ENCODE data around the gene OSBPL6. TPM values are rescaled to one million over a fixed set of nuclear protein-coding genes. Genes with fewer than 3 reads are reported as not detected.
"Not testable (repeated sequence)": the region's sequence is repeated elsewhere in the genome, so short reads cannot be mapped to it uniquely, and the experiment has no call there.

The OSBPL6 gene
- polyA plus RNA-seq, 1 donor from 2014 or later, result 12.8 TPM

DNA sequence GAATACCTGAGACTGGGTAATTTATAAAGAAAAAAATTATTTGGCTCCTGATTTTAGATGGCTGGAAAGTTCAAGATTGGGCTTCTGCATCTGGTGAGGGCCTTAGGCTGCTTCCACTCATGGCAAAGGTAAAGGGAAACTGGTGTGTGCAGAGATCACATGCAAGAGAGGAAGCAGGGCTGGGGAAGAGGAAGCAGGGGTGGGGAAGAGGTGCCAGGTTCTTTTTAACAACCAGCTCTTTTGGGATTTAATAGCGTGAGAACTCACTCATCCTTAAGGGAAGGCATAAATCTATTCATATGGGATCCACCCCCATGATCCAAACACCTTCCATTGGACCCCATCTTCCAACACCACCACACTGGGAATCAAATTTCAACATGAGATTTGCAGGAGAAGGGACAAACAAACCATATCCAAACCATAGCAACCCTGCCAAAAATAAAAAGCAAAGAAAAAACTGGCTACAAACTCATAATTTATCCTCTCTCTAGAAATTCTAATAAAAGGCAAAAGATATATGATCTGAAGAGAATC is 226.2 kb downstream of the OSBPL6 start:
- H3F3A ChIP-seq (ENCODE audit: insufficient read depth, low read length, poor library complexity, severe bottlenecking), result no peaks in the 10 kb centered on the region
- no peaks in the 10 kb centered on the region for H3K9me3 ChIP-seq (ENCODE audit: low read length)
- no peaks in the 10 kb centered on the region for H3K9me2 ChIP-seq (ENCODE audit: insufficient read depth, low read length)
- no peak overlapping the region for H2AFZ ChIP-seq (ENCODE audit: low read depth, low read length)
- no peaks in the 10 kb centered on the region for H3K36me3 ChIP-seq (ENCODE audit: insufficient read depth, low read length)
- H4K20me1 ChIP-seq (ENCODE audit: insufficient read depth), result no peaks in the 10 kb centered on the region
- TF ChIP-seq TAF1 (IDR thresholded peaks at IDR 0.05; ENCODE audit: low read depth) (no peak), RAD21 (conservative IDR thresholded peaks at IDR 0.05) (no peak), SMC3 (conservative IDR thresholded peaks at IDR 0.05; ENCODE audit: poor library complexity) (no peak)
- TF ChIP-seq, protein P1, sequence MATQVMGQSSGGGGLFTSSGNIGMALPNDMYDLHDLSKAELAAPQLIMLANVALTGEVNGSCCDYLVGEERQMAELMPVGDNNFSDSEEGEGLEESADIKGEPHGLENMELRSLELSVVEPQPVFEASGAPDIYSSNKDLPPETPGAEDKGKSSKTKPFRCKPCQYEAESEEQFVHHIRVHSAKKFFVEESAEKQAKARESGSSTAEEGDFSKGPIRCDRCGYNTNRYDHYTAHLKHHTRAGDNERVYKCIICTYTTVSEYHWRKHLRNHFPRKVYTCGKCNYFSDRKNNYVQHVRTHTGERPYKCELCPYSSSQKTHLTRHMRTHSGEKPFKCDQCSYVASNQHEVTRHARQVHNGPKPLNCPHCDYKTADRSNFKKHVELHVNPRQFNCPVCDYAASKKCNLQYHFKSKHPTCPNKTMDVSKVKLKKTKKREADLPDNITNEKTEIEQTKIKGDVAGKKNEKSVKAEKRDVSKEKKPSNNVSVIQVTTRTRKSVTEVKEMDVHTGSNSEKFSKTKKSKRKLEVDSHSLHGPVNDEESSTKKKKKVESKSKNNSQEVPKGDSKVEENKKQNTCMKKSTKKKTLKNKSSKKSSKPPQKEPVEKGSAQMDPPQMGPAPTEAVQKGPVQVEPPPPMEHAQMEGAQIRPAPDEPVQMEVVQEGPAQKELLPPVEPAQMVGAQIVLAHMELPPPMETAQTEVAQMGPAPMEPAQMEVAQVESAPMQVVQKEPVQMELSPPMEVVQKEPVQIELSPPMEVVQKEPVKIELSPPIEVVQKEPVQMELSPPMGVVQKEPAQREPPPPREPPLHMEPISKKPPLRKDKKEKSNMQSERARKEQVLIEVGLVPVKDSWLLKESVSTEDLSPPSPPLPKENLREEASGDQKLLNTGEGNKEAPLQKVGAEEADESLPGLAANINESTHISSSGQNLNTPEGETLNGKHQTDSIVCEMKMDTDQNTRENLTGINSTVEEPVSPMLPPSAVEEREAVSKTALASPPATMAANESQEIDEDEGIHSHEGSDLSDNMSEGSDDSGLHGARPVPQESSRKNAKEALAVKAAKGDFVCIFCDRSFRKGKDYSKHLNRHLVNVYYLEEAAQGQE (IDR thresholded peaks at IDR 0.05; ENCODE audit: borderline replicate concordance), result no peak
- TF ChIP-seq, protein P2, sequence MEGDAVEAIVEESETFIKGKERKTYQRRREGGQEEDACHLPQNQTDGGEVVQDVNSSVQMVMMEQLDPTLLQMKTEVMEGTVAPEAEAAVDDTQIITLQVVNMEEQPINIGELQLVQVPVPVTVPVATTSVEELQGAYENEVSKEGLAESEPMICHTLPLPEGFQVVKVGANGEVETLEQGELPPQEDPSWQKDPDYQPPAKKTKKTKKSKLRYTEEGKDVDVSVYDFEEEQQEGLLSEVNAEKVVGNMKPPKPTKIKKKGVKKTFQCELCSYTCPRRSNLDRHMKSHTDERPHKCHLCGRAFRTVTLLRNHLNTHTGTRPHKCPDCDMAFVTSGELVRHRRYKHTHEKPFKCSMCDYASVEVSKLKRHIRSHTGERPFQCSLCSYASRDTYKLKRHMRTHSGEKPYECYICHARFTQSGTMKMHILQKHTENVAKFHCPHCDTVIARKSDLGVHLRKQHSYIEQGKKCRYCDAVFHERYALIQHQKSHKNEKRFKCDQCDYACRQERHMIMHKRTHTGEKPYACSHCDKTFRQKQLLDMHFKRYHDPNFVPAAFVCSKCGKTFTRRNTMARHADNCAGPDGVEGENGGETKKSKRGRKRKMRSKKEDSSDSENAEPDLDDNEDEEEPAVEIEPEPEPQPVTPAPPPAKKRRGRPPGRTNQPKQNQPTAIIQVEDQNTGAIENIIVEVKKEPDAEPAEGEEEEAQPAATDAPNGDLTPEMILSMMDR (IDR thresholded peaks at IDR 0.05; ENCODE audit: poor library complexity, severe bottlenecking), result no peak
- no peak overlapping the region for H3K4me3 ChIP-seq (ENCODE audit: low read length)
- no peak overlapping the region for H3K4me2 ChIP-seq (ENCODE audit: low read length)
- H3K79me2 ChIP-seq (replicated peaks; ENCODE audit: insufficient read depth, low read length), result no peaks in the 10 kb centered on the region
- H3K27ac ChIP-seq (ENCODE audit: low read length), result no peak overlapping the region
- no peaks in the 10 kb centered on the region for H3K27me3 ChIP-seq (ENCODE audit: insufficient read depth, low read depth, low read length)
- H3K9ac ChIP-seq (ENCODE audit: low read length), result no peak overlapping the region

DNA sequence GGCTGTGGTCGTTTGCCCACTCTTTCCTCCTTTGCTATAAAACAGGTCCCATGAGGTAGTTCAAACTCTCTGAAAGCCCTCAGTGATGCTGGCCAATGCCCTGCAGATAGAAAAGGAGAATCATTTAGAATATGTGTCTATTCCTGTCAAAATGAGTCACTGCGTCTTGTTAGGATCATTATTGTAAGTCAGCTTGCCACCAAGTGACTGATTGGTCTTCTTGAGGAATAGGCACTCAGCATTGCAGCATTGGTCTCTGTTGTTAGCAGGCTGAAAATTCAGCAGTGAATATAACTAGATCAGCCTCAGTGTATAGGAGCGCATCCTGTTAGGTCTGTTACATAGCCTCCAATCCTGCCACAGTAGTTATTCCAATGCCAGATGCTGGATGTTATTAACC is 227.8 kb downstream of the OSBPL6 start:
- Histone ChIP-seq H3K4me3 (ENCODE audit: low read length) (no peak overlapping the region), H3K36me3 (ENCODE audit: insufficient read depth, low read length) (no peaks in the 10 kb centered on the region), H3K27me3 (ENCODE audit: insufficient read depth, low read depth, low read length) (no peaks in the 10 kb centered on the region), H3K27ac (ENCODE audit: low read length) (no peak overlapping the region), H3K9me3 (ENCODE audit: low read length) (no peaks in the 10 kb centered on the region), H3F3A (ENCODE audit: insufficient read depth, low read length, poor library complexity, severe bottlenecking) (no peaks in the 10 kb centered on the region), H2AFZ (ENCODE audit: low read depth, low read length) (no peak overlapping the region), H4K20me1 (ENCODE audit: insufficient read depth) (no peaks in the 10 kb centered on the region), H3K79me2 (replicated peaks; ENCODE audit: insufficient read depth, low read length) (no peaks in the 10 kb centered on the region), H3K9ac (ENCODE audit: low read length) (no peak overlapping the region), H3K9me2 (ENCODE audit: insufficient read depth, low read length) (no peaks in the 10 kb centered on the region), H3K4me2 (ENCODE audit: low read length) (no peak overlapping the region)
- TF ChIP-seq RAD21 (conservative IDR thresholded peaks at IDR 0.05), result no peak
- no peak for TF ChIP-seq EP300 (conservative IDR thresholded peaks at IDR 0.05; ENCODE audit: poor library complexity, severe bottlenecking)
- TF ChIP-seq TAF1 (IDR thresholded peaks at IDR 0.05; ENCODE audit: low read depth), result no peak
- TF ChIP-seq EZH2 (IDR thresholded peaks at IDR 0.05; ENCODE audit: borderline replicate concordance, insufficient read depth, low read length, poor library complexity, severe bottlenecking), result no peak
- TF ChIP-seq MXI1 (conservative IDR thresholded peaks at IDR 0.05; ENCODE audit: poor library complexity, severe bottlenecking), result no peak
- TF ChIP-seq SMC3 (conservative IDR thresholded peaks at IDR 0.05; ENCODE audit: poor library complexity), result no peak
- TF ChIP-seq, protein P1 (IDR thresholded peaks at IDR 0.05; ENCODE audit: borderline replicate concordance), result no peak
- no peak for TF ChIP-seq POLR2AphosphoS5 (IDR thresholded peaks at IDR 0.05)
- TF ChIP-seq, protein P2 (IDR thresholded peaks at IDR 0.05; ENCODE audit: poor library complexity, severe bottlenecking), result no peak

DNA sequence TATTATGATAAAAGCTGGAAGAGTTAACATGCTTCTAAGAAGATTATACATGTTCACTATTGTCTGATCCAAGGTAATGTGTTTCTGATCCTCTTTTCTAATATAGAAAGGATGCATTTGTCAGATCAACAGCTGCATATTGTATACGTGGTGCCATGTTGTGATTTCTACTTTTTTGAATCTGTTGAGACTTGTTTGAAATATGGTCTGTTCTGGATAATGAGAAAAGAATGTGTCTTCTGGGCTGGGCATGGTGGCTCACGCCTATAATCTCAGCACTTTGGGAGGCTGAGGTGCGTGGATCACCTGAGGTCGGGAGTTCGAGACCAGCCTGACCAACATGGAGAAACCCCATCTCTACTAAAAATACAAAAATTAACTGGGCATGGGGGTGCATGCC is 229.4 kb downstream of the OSBPL6 start:
- not testable (repeated sequence) for H3K36me3 ChIP-seq (ENCODE audit: insufficient read depth, low read length); H3K27me3 ChIP-seq (ENCODE audit: insufficient read depth, low read depth, low read length); H3K9ac ChIP-seq (ENCODE audit: low read length); H3F3A ChIP-seq (ENCODE audit: insufficient read depth, low read length, poor library complexity, severe bottlenecking); H3K27ac ChIP-seq (ENCODE audit: low read length); H3K4me3 ChIP-seq (ENCODE audit: low read length); H3K79me2 ChIP-seq (replicated peaks; ENCODE audit: insufficient read depth, low read length); H4K20me1 ChIP-seq (ENCODE audit: insufficient read depth); H3K4me2 ChIP-seq (ENCODE audit: low read length); H3K9me3 ChIP-seq (ENCODE audit: low read length); H3K9me2 ChIP-seq (ENCODE audit: insufficient read depth, low read length); H2AFZ ChIP-seq (ENCODE audit: low read depth, low read length)
